Neural progenitor cell (in vitro differentiated cells): ENCODE results near the gene TAF4. TPM values are rescaled to one million over a fixed set of nuclear protein-coding genes. Genes with fewer than 3 reads are reported as not detected.

Experiments
- DNase-seq: peaks from one replicate; pipeline ENCODE4 v3.0.0-alpha.2; 2016; ENCODE audit warnings: low spot score
- H2AFZ ChIP-seq: fragments of 200-600 bp; sonication (generic); replicated peaks from 2 replicates; pipeline ENCODE4 v1.6.1; 2016; ENCODE audit warnings: antibody characterized with exemption
- H3F3A ChIP-seq: fragments of 200-600 bp; sonication (generic); 2 replicates; pipeline ENCODE4 v1.6.1; 2016; ENCODE audit warnings: antibody characterized with exemption, low read depth
- H3K27ac ChIP-seq: fragments of 200-600 bp; sonication (generic); 2 replicates; pipeline ENCODE4 v1.5.1; 2016; ENCODE audit warnings: mild to moderate bottlenecking
- H3K27me3 ChIP-seq: fragments of 200-600 bp; sonication (generic); 2 replicates; pipeline ENCODE4 v1.6.1; 2016; ENCODE audit warnings: mild to moderate bottlenecking, moderate library complexity
- H3K36me3 ChIP-seq: fragments of 200-600 bp; sonication (generic); 2 replicates; pipeline ENCODE4 v1.5.1; 2016
- H3K4me1 ChIP-seq: fragments of 200-600 bp; sonication (generic); 2 replicates; pipeline ENCODE4 v1.6.1; 2016; ENCODE audit warnings: mixed run types
- H3K4me2 ChIP-seq: fragments of 200-600 bp; sonication (generic); 2 replicates; pipeline ENCODE4 v1.6.1; 2016
- H3K4me3 ChIP-seq: fragments of 200-600 bp; sonication (generic); 2 replicates; pipeline ENCODE4 v1.5.1; 2016
- H3K79me2 ChIP-seq: fragments of 200-600 bp; sonication (generic); 2 replicates; pipeline ENCODE4 v1.6.1; 2016; ENCODE audit warnings: low read depth
- H3K9ac ChIP-seq: fragments of 200-600 bp; sonication (generic); 2 replicates; pipeline ENCODE4 v1.6.1; 2016
- H3K9me3 ChIP-seq: fragments of 200-600 bp; sonication (generic); 2 replicates; pipeline ENCODE4 v1.5.1; 2016; ENCODE audit warnings: low read depth
- H4K20me1 ChIP-seq: fragments of 200-600 bp; sonication (generic); 2 replicates; pipeline ENCODE4 v1.6.1; 2016; ENCODE audit warnings: low read depth
- H3K27ac Mint-ChIP-seq: 3 replicates; pipeline ENCODE4 v1.8.0; 2021; ENCODE audit warnings: mixed read lengths
- H3K27me3 Mint-ChIP-seq: 2 replicates; pipeline ENCODE4 v1.8.0; 2022; ENCODE audit warnings: low read depth, mild to moderate bottlenecking, inconsistent platforms, moderate library complexity, mixed read lengths; ENCODE audit not compliant: insufficient read depth
- H3K36me3 Mint-ChIP-seq: 3 replicates; pipeline ENCODE4 v1.8.0; 2021; ENCODE audit warnings: mixed read lengths
- H3K4me1 Mint-ChIP-seq: 3 replicates; pipeline ENCODE4 v1.8.0; 2021; ENCODE audit warnings: mixed read lengths
- H3K4me3 Mint-ChIP-seq: 3 replicates; pipeline ENCODE4 v1.8.0; 2021; ENCODE audit warnings: mild to moderate bottlenecking, moderate library complexity, mixed read lengths
- H3K9me3 Mint-ChIP-seq: 3 replicates; pipeline ENCODE4 v1.8.0; 2020; ENCODE audit warnings: mixed read lengths
- CTCF ChIP-seq: fragments of 200-600 bp; sonication (generic); IDR thresholded peaks from 2 replicates; pipeline ENCODE4 v1.5.1; 2017; ENCODE audit warnings: antibody characterized with exemption, mild to moderate bottlenecking
- EZH2 ChIP-seq: fragments of 200-600 bp; sonication (generic); IDR thresholded peaks from 2 replicates; pipeline ENCODE4 v1.6.1; 2017; ENCODE audit warnings: antibody characterized with exemption, mild to moderate bottlenecking, moderate library complexity
- EZH2phosphoT487 ChIP-seq: fragments of 200-600 bp; sonication (generic); IDR thresholded peaks from 2 replicates; pipeline ENCODE4 v1.6.1; 2017; ENCODE audit warnings: antibody characterized with exemption
- total RNA-seq: library from RNA; depleted of rRNA; stranded (reverse); fragments of >200 nt; gene quantifications from 2 replicates; pipeline ENCODE4 v1.2.3, GENCODE V29; 2015; ENCODE audit warnings: low replicate concordance

TAF4 gene
- total RNA-seq, 1 donor from 2014 or later, result 9.9 TPM

- H4K20me1 ChIP-seq, result no peaks in the 10 kb centered on the region
- Mint-ChIP-seq H3K27ac (peak overlapping the region; percentile 43), H3K9me3 (no peaks in the 10 kb centered on the region), H3K4me1 (no peaks in the 10 kb centered on the region), H3K27me3 (no peaks in the 10 kb centered on the region), H3K36me3 (no peaks in the 10 kb centered on the region), H3K4me3 (no peak overlapping the region)
- no peak overlapping the region for H2AFZ ChIP-seq
- H3K27me3 ChIP-seq, result no peaks in the 10 kb centered on the region
- no peak overlapping the region for H3K27ac ChIP-seq
- TF ChIP-seq EZH2phosphoT487, result no peak
- no peak for TF ChIP-seq CTCF
- no peak for TF ChIP-seq EZH2
- no peaks in the 10 kb centered on the region for H3F3A ChIP-seq
- no peak overlapping the region for H3K9ac ChIP-seq
- H3K79me2 ChIP-seq, result no peaks in the 10 kb centered on the region
- no peak overlapping the region for H3K4me3 ChIP-seq
- no peak overlapping the region for H3K4me2 ChIP-seq
- DNase-seq, result no peak
- H3K4me1 ChIP-seq, result no peaks in the 10 kb centered on the region
- H3K36me3 ChIP-seq, result no peaks in the 10 kb centered on the region
- H3K9me3 ChIP-seq, result no peaks in the 10 kb centered on the region
These were observed 125.2 kb downstream of the TAF4 start for GRCh38 chr20:61940491-61940890.

- peaks cover 5% of the 10 kb centered on the region for H3K4me1 Mint-ChIP-seq
- no peaks in the 10 kb centered on the region for H3K79me2 ChIP-seq
- H3K9me3 Mint-ChIP-seq, result no peaks in the 10 kb centered on the region
- peaks cover 2% of the 10 kb centered on the region for H3K4me1 ChIP-seq
- H3K27me3 Mint-ChIP-seq, result no peaks in the 10 kb centered on the region
- no peak overlapping the region for H3K27ac Mint-ChIP-seq
- no peaks in the 10 kb centered on the region for H3K27me3 ChIP-seq
- no peak overlapping the region for H3K4me3 ChIP-seq
- H4K20me1 ChIP-seq, result no peaks in the 10 kb centered on the region
- no peaks in the 10 kb centered on the region for H3K36me3 ChIP-seq
- H3K4me3 Mint-ChIP-seq, result no peak overlapping the region
- H3K9me3 ChIP-seq, result no peaks in the 10 kb centered on the region
- H3F3A ChIP-seq, result peaks cover 3% of the 10 kb centered on the region
- H2AFZ ChIP-seq, result no peak overlapping the region
- no peak overlapping the region for H3K27ac ChIP-seq
- TF ChIP-seq EZH2 (no peak), EZH2phosphoT487 (no peak), CTCF (no peak)
- H3K36me3 Mint-ChIP-seq, result no peaks in the 10 kb centered on the region
- no peak overlapping the region for H3K9ac ChIP-seq
- DNase-seq, result no peak
- H3K4me2 ChIP-seq, result no peak overlapping the region
These were observed 125.9 kb downstream of the TAF4 start for GRCh38 chr20:61939691-61940360.

- Histone ChIP-seq H3K9me3 (no peaks in the 10 kb centered on the region), H3K9ac (no peak overlapping the region), H2AFZ (no peak overlapping the region), H3K79me2 (no peaks in the 10 kb centered on the region), H3F3A (peaks cover 4% of the 10 kb centered on the region), H3K27ac (no peak overlapping the region), H3K4me3 (no peak overlapping the region), H4K20me1 (no peaks in the 10 kb centered on the region), H3K36me3 (no peaks in the 10 kb centered on the region), H3K4me1 (peaks cover 10% of the 10 kb centered on the region), H3K27me3 (no peaks in the 10 kb centered on the region), H3K4me2 (no peak overlapping the region)
- H3K27me3 Mint-ChIP-seq, result no peaks in the 10 kb centered on the region
- H3K9me3 Mint-ChIP-seq, result no peaks in the 10 kb centered on the region
- no peak for TF ChIP-seq EZH2phosphoT487
- TF ChIP-seq CTCF, result no peak
- no peak for TF ChIP-seq EZH2
- H3K4me1 Mint-ChIP-seq, result peaks cover 7% of the 10 kb centered on the region
- no peak for DNase-seq
- no peak overlapping the region for H3K27ac Mint-ChIP-seq
- H3K36me3 Mint-ChIP-seq, result no peaks in the 10 kb centered on the region
- H3K4me3 Mint-ChIP-seq, result no peak overlapping the region
These were observed 126.6 kb downstream of the TAF4 start for GRCh38 chr20:61938839-61939690.
